Right lobe of liver (tissue), 6 donors: ENCODE results near the gene TMEM134. TPM values are rescaled to one million over a fixed set of nuclear protein-coding genes. Genes with fewer than 3 reads are reported as not detected.

Source experiments
- ATAC-seq, 4 donors: fragments of 200-7000 bp; cut with Tn5 transposase; one replicate each; pipeline ENCODE4 v1.9.1; 2020; ENCODE audit warnings: mild to moderate bottlenecking in 4 of 4, moderate library complexity in 4 of 4
- DNase-seq, 3 donors: peaks; one replicate each; pipeline ENCODE4 v3.0.0-alpha.2; 2020
- H3K27ac ChIP-seq, 3 donors: fragments of 200-600 bp; one replicate each; pipeline ENCODE4 v1.8.0; 2022
- H3K27me3 ChIP-seq, 2 donors: fragments of 200-600 bp; one replicate each; pipeline ENCODE4 v1.8.0; 2022
- H3K36me3 ChIP-seq, 4 donors: fragments of 200-600 bp; sonication (generic) in 1 of 4; one replicate each; pipeline versions ENCODE4 v1.5.1 to v1.8.0; 2017 to 2022; ENCODE audit warnings: control low read depth in 1 of 4
- H3K4me1 ChIP-seq, 4 donors: fragments of 200-600 bp; sonication (generic) in 1 of 4; one replicate each; pipeline versions ENCODE4 v1.5.1 to v1.8.0; 2017 to 2022; ENCODE audit warnings: control low read depth in 1 of 4
- H3K4me3 ChIP-seq, 3 donors: fragments of 200-600 bp; one replicate each; pipeline ENCODE4 v1.8.0; 2022
- H3K9me3 ChIP-seq, 4 donors: fragments of 200-600 bp; sonication (generic) in 1 of 4; one replicate each; pipeline versions ENCODE4 v1.5.1 to v1.8.0; 2017 to 2022; ENCODE audit warnings: control low read depth in 1 of 4
- POLR2A ChIP-seq: fragments of 450-650 bp; IDR thresholded peaks from one replicate; pipeline ENCODE4 v1.6.1; 2017; ENCODE audit warnings: antibody characterized with exemption, mild to moderate bottlenecking
- WGBS: methylation state at CpG from one replicate; pipeline ENCODE4 v1.1.6; 2018; ENCODE audit warnings: low coverage, low lambda C conversion rate; ENCODE audit not compliant: insufficient coverage; ENCODE audit errors: missing lambda C conversion rate; 5-methylcytosine and 5-hydroxymethylcytosine counted together
- intact Hi-C, 2 donors: fragments of 100-400 bp; cut with DNase I; formaldehyde crosslinking; loops; one replicate each; pipeline versions ENCODE4 v1.11.2 to v1.14.1; 2022
- total RNA-seq, 6 experiments: library from RNA; depleted of rRNA in 2 of 6; stranded (reverse); fragments of >200 nt in 2 of 6; fragmentation: NEBNext Ultra II Directional in 3 of 6; extraction: Animal tissue kit (Norgen Biotek cat#: 25700) in 3 of 6; gene quantifications; one replicate each; pipeline versions ENCODE4 v1.1.0 to v1.2.4, GENCODE V29; 2016 to 2023
- TF ChIP-seq, protein P1 (sequence below), 4 donors: fragments of 200-600 bp in 3 of 4; fragments of 450-650 bp in 1 of 4; IDR thresholded peaks; one replicate each; pipeline versions ENCODE4 v1.5.1 to v1.8.0; 2016 to 2022; ENCODE audit warnings: antibody characterized with exemption in 4 of 4, mild to moderate bottlenecking in 2 of 4
- donor health status: DM: no; HTN: yes; CAD: no.
- donor health status: DM: no; HTN: no; CAD: no.
- donor health status: DM: no; HTN: no; CAD: no.
- donor health status: DM: no; HTN: yes; CAD: no.
- donor health status: DM: no; HTN: yes; CAD: no.

Gene TMEM134
- total RNA-seq, 6 experiments from 2014 or later = 29.1 to 133 (median 40.9) TPM

DNA sequence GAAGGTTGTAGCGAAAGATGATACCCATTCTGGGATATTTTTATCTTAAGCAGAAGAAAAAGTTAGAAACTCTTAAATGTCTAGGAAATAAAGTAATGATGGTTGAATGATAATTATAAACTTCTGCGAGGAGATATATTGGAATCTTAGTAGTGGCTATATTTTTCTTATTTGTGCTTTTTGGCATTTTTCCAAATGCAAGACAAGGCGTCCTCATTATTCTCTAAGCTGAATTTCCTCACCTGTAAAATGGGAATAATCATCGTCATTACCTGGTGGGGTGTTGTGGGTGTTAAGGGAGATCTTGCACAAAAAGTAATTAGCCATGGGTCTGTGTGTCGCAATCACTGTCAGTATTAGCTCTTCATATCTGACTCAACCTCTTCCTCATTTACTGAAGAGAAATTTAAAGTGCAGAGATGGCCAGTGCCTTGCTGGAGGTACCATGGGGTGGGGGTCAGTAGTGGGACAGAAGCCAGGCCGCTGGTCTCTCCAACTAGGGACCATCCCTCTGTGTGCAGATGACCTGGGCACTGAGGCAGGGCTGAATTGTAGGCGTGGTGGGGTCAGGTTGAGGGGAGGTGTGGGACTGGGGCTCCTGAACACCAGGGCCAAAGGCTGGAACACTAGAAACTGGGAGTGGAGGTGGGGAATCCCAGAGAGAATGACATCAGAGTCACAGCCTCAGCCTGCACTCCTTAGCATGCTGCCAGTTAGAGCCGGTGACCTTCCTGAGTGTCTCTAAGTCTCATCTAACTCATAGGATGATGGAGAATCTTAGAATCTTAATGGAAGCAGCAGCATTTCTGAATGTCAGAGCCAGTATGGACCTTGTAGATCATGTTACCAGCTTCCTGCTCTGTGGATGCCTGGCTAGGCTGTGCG lies 32.0 kb upstream of the TMEM134 start:
- Histone ChIP-seq H3K27me3 (no peaks in the 10 kb centered on the region), H3K27ac (no peak overlapping the region), H3K4me3 (no peak overlapping the region), H3K36me3 (no peaks in the 10 kb centered on the region), H3K9me3 (no peaks in the 10 kb centered on the region), H3K4me1 (peaks cover 0 to 15% (median 3%) of the 10 kb centered on the region in 4 donors)
- intact Hi-C loops = loop anchor here in 1 of 2 donors (10.0 kb wide), 1 partner anchor 106 kb away; the partner anchor contains the start of gene RAD9A
- DNase-seq (peak in 1 of 3 donors; percentile 41), ATAC-seq (no peak)
- TF ChIP-seq, protein P1, sequence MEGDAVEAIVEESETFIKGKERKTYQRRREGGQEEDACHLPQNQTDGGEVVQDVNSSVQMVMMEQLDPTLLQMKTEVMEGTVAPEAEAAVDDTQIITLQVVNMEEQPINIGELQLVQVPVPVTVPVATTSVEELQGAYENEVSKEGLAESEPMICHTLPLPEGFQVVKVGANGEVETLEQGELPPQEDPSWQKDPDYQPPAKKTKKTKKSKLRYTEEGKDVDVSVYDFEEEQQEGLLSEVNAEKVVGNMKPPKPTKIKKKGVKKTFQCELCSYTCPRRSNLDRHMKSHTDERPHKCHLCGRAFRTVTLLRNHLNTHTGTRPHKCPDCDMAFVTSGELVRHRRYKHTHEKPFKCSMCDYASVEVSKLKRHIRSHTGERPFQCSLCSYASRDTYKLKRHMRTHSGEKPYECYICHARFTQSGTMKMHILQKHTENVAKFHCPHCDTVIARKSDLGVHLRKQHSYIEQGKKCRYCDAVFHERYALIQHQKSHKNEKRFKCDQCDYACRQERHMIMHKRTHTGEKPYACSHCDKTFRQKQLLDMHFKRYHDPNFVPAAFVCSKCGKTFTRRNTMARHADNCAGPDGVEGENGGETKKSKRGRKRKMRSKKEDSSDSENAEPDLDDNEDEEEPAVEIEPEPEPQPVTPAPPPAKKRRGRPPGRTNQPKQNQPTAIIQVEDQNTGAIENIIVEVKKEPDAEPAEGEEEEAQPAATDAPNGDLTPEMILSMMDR (IDR thresholded peaks at IDR 0.05) = no peak
- TF ChIP-seq POLR2A = no peak
- WGBS = 84% methylated on average over 7 of the region's 9 CpGs

- WGBS = 86% methylated on average over 1 of the region's 1 CpG
- TF ChIP-seq, protein P1 (IDR thresholded peaks at IDR 0.05) = no peak
- no peak for TF ChIP-seq POLR2A
- peaks cover 0 to 11% (median under 1%) of the 10 kb centered on the region in 4 donors for H3K4me1 ChIP-seq
- H3K27me3 ChIP-seq = no peaks in the 10 kb centered on the region
- intact Hi-C loops = loop anchor here in 1 of 2 donors (10.0 kb wide), 1 partner anchor 106 kb away; the partner anchor contains the start of gene RAD9A
- H3K4me3 ChIP-seq = no peak overlapping the region
- no peaks in the 10 kb centered on the region for H3K36me3 ChIP-seq
- no peak overlapping the region for H3K27ac ChIP-seq
- ATAC-seq = no peak
- no peak for DNase-seq
- H3K9me3 ChIP-seq = no peaks in the 10 kb centered on the region
Observed at GRCh38 chr11:67500484-67500821, 31.4 kb upstream of the TMEM134 start.

DNA sequence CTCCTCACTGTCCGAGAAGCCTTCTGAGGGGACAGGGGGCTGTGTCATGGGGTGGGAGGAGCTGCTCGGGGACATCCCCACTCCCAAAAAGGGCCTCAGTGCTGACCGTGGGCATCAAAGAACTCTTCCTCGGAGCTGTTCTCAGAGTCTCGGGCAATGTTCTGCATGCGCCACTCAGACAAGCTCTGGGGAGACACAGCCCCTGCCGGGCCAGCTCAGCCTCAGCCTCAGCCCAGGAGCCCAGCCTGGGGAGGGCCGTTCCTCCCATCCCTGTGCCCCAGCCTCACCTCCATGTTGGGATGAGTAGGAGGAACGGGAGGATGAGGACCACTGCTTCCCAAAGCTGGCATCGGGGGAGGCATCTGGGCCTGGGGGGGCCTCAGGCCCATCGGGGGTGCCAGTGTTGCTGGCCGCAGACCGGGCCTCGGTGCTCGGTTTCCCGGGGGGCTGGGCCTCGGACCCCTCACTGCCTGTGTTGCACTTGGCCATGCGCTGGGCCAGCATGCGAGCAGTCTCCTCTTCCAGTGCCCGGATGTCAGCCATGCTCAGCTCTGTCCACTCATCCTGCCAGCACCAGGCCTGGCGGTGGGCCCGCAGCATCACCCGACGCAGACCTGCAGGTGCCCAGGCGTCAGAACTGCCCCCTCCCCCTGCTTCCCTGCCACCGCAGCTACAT lies 30.9 kb upstream of the TMEM134 start:
- no CpG with 5 or more reads among the region's 26 CpGs for WGBS

GRCh38 chr11:67498544-67498972 lies 29.5 kb upstream of the TMEM134 start:
- DNase-seq = peak in 1 of 3 donors; percentile 63
- Histone ChIP-seq H3K9me3 (no peaks in the 10 kb centered on the region), H3K27ac (no peak overlapping the region), H3K27me3 (no peaks in the 10 kb centered on the region), H3K4me3 (no peak overlapping the region), H3K4me1 (no peaks in the 10 kb centered on the region), H3K36me3 (peaks cover 0 to 2% (median 0%) of the 10 kb centered on the region in 4 donors)
- peak; percentile 53 to 74 (median 58) for ATAC-seq
- intact Hi-C loops = no loop called here
- WGBS = no CpG with 5 or more reads among the region's 21 CpGs
- TF ChIP-seq, protein P1 (IDR thresholded peaks at IDR 0.05) = no peak
- no peak for TF ChIP-seq POLR2A

More for the DNA sequence above, 30.9 kb upstream of the TMEM134 start:
- Histone ChIP-seq H3K27me3 (no peaks in the 10 kb centered on the region), H3K4me3 (no peak overlapping the region), H3K4me1 (peaks cover 0 to 9% (median 0%) of the 10 kb centered on the region in 4 donors), H3K9me3 (no peaks in the 10 kb centered on the region), H3K27ac (no peak overlapping the region), H3K36me3 (no peaks in the 10 kb centered on the region)
- intact Hi-C loops = loop anchor here in 1 of 2 donors (10.0 kb wide), 1 partner anchor 105 kb away; the partner anchor contains the start of gene RAD9A
- ATAC-seq (no peak), DNase-seq (peak in 1 of 3 donors; percentile 28)
- TF ChIP-seq, protein P1 (IDR thresholded peaks at IDR 0.05) = no peak
- no peak for TF ChIP-seq POLR2A
